Peyer's patch (tissue), 4 donors: ENCODE results near the gene BTBD16. TPM values are rescaled to one million over a fixed set of nuclear protein-coding genes. Genes with fewer than 3 reads are reported as not detected.

ENCODE experiments used
- DNase-seq, 3 donors: peaks; one replicate each; pipeline ENCODE4 v3.0.0-alpha.2; 2017 to 2019
- H3K27ac ChIP-seq, 4 donors: fragments of 200-600 bp; sonication (generic); one replicate each; pipeline ENCODE4 v1.5.1; 2016 to 2019
- H3K27me3 ChIP-seq, 2 donors: fragments of 200-600 bp; sonication (generic); one replicate each; pipeline ENCODE4 v1.5.1; 2019
- H3K36me3 ChIP-seq, 3 donors: fragments of 200-600 bp; sonication (generic); one replicate each; pipeline ENCODE4 v1.5.1; 2016 to 2019
- H3K4me1 ChIP-seq, 4 donors: fragments of 200-600 bp; sonication (generic); one replicate each; pipeline ENCODE4 v1.5.1; 2016 to 2019
- H3K4me3 ChIP-seq, 4 donors: fragments of 200-600 bp; sonication (generic); 1 replicate in 3 of 4; 2 replicates in 1 of 4; pipeline ENCODE4 v1.5.1; 2016 to 2019; ENCODE audit warnings: mild to moderate bottlenecking in 1 of 4
- H3K9me3 ChIP-seq, 4 donors: fragments of 200-600 bp; sonication (generic); one replicate each; pipeline ENCODE4 v1.5.1; 2016 to 2019; ENCODE audit warnings: mild to moderate bottlenecking in 1 of 4
- CTCF ChIP-seq, 6 experiments: fragments of 450-650 bp in 4 of 6; fragments of 200-600 bp in 2 of 6; sonication (generic) in 1 of 6; IDR thresholded peaks; one replicate each; pipeline ENCODE4 v1.5.1; 2017 to 2019; ENCODE audit warnings: antibody characterized with exemption in 6 of 6, mild to moderate bottlenecking in 3 of 6, moderate library complexity in 1 of 6
- POLR2A ChIP-seq, 2 donors: fragments of 450-650 bp; IDR thresholded peaks; one replicate each; pipeline ENCODE4 v1.5.1; 2017; ENCODE audit warnings: antibody characterized with exemption in 2 of 2, mild to moderate bottlenecking in 2 of 2, moderate library complexity in 2 of 2
- total RNA-seq, 4 donors: library from RNA; depleted of rRNA; stranded (reverse); fragments of >200 nt; gene quantifications; one replicate each; pipeline ENCODE4 v1.1.0, GENCODE V29; 2016

Gene BTBD16
- total RNA-seq, 4 donors from 2014 or later: not detected

DNA sequence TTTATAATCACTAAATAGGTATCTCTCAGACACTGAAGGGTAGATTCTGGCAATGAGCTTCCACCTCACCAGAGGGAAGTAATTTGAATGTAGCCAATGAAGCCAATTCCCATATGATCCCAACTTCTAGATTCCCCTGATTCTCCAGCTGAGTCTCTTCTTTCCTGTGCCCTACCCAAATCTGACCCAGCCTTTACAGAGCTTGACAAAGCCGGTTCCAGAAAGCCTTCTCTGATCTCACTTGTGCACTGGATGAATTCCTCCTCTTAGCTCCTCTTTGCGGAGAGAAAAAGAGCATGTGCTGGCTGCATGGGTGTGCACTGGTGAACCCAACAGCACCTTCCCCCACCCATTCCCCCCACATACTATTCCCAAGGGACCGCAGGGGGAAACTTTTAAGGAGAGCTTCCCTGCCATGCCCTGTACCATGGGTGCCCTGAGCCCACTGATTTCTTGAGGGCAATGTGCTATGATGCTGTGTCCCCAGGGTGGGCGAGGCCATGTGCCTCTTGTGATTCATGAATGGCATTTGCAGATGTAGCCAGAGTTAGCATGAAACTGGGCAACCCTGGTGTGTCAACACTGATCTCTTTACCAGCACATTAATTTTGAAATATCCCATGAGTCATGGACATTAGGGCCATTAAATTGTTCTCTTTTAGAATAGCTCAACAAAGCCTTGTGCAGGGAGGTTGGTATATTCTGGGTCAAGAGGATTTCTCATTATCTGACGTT, 53.0 kb downstream of the BTBD16 start:
- Histone ChIP-seq H3K4me1 (no peaks in the 10 kb centered on the region), H3K27ac (no peak overlapping the region), H3K9me3 (no peaks in the 10 kb centered on the region), H3K36me3 (no peaks in the 10 kb centered on the region), H3K4me3 (no peak overlapping the region), H3K27me3 (no peaks in the 10 kb centered on the region)
- DNase-seq: peak in 1 of 3 donors; percentile 40
- no peak for TF ChIP-seq CTCF (IDR thresholded peaks at IDR 0.05)
- TF ChIP-seq POLR2A (IDR thresholded peaks at IDR 0.05): no peak

DNA sequence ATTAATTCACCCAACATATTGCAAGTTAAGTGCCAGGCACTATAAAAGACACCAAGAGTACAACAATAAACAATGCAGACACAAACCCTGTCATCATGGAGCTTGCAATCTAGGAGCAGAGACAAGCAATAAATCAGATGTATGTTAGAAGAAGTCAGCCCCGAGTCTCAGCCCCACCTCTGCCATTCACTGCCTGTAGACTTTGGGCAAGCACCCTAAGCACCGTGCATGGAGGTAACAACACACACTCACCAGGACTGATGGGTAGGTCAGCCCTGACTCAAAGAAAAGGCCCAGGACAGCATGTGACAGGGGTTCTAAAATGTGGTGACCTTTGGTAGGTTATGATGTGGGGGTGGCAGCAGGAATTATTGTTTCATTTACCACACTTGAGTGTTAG, 54.1 kb downstream of the BTBD16 start:
- DNase-seq: no peak
- Histone ChIP-seq H3K9me3 (no peaks in the 10 kb centered on the region), H3K27ac (no peak overlapping the region), H3K36me3 (no peaks in the 10 kb centered on the region), H3K27me3 (no peaks in the 10 kb centered on the region), H3K4me3 (no peak overlapping the region), H3K4me1 (no peaks in the 10 kb centered on the region)
- TF ChIP-seq POLR2A (IDR thresholded peaks at IDR 0.05): no peak
- TF ChIP-seq CTCF (IDR thresholded peaks at IDR 0.05): no peak

DNA sequence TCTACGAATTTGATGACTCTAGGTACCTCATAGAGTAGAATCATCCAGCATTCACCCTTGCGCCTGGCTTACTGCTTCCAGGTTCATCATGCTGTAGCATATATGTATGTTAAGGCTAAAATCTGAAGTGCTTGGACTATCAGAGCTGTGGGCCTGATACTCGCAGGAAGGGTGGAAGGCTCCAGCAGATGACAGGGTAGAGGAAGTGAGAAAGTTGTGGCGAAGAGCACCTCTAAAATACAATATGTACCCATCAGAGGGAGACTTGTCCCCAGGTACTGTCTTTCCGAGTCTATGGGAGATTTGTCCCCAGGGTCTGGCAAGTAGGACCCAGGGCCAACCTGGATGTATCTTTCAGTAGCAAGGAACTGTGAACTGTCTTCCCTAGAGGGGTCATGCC, 55.3 kb downstream of the BTBD16 start:
- Histone ChIP-seq H3K27ac (no peak overlapping the region), H3K4me3 (no peak overlapping the region), H3K9me3 (no peaks in the 10 kb centered on the region), H3K36me3 (no peaks in the 10 kb centered on the region), H3K4me1 (no peaks in the 10 kb centered on the region), H3K27me3 (no peaks in the 10 kb centered on the region)
- DNase-seq: no peak
- TF ChIP-seq CTCF (IDR thresholded peaks at IDR 0.05): no peak
- no peak for TF ChIP-seq POLR2A (IDR thresholded peaks at IDR 0.05)

DNA sequence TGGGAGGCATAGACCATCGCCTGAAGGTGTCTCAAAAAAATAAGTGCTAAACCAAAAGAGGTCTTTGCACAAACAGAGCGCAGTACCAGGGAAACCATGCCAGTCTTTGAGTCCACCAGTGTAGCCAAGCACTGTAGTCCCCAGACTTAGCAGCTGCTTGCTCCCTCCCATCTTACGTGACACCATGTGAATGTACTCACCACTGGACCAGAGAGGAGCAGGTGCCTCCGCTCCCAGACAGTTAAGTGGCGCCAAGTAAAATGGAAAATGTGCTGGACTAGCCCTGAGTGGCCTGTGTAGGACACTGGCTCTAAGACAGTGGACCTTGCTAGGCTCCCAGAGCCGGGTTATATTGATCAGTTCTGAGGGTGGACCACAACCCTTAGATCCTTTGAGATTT, 55.7 kb downstream of the BTBD16 start:
- no peak overlapping the region for H3K27ac ChIP-seq
- H3K9me3 ChIP-seq: no peaks in the 10 kb centered on the region
- H3K36me3 ChIP-seq: no peaks in the 10 kb centered on the region
- no peak overlapping the region for H3K4me3 ChIP-seq
- DNase-seq: no peak
- no peak for TF ChIP-seq CTCF (IDR thresholded peaks at IDR 0.05)
- TF ChIP-seq POLR2A (IDR thresholded peaks at IDR 0.05): no peak
- no peaks in the 10 kb centered on the region for H3K4me1 ChIP-seq
- H3K27me3 ChIP-seq: no peaks in the 10 kb centered on the region

DNA sequence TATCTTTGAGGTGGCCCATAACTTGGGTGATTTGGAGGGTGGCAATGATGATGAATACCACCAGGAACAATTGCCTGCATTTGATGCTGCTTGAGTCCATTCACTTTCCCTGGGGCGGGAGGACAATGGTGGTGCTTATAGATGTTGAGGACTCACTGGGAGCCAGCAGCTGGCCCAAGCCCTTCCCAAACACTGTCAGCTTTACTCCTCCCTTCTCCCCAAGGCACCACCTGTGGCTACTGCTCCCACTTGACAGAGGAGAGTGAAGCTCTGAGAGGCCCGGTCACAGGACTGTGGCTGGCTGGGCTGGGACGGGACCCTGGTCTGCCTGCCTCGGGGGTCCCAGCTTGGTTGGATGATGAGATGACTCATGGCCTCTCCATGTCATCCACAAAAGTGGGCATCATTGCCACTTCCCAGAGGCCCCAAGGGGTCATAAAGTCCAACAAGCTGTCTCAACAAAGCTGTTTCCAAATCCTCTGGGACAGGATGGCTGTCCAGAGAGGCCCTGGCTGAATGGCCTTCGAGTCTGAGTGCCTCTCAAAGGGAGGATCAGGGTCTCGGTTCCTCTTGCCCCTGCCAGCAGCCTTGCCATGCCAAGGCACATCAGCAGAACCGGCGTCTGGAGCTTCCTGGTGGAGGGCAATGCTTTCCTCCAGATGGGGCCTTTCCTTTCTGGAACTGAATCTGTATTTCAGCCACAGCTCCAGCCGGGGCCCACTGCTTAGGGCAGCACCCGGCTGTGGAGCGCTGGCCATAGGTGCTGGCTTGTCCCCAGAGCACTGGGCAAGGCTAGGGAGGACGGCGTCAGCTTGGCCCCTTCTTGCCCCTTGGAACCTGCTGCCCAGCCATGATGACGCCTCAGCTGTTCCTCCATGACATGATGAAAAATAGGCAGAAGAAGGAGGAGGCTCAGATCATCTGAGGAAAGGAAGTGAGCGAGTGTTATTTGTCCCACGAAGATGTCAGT, 56.4 kb downstream of the BTBD16 start:
- no peaks in the 10 kb centered on the region for H3K9me3 ChIP-seq
- peak overlapping the region in 1 of 4 donors; percentile 35 for H3K27ac ChIP-seq
- no peak for DNase-seq
- no peak overlapping the region for H3K4me3 ChIP-seq
- no peaks in the 10 kb centered on the region for H3K36me3 ChIP-seq
- H3K27me3 ChIP-seq: no peaks in the 10 kb centered on the region
- H3K4me1 ChIP-seq: no peaks in the 10 kb centered on the region
- TF ChIP-seq POLR2A (IDR thresholded peaks at IDR 0.05) (no peak), CTCF (IDR thresholded peaks at IDR 0.05) (no peak)
